ENCODE measurements around the gene RPA1.
"Not testable (repeated sequence)": the region's sequence is repeated elsewhere in the genome, so short reads cannot be mapped to it uniquely, and the experiment has no call there.

The RPA1 gene

GRCh38 chr17:1800712-1801111, 29.1 kb upstream of the RPA1 start:
- Histone ChIP-seq H3K9me3 (ENCODE audit: control insufficient read depth, insufficient read depth, low read length) (no peaks in the 10 kb centered on the region), H3K4me1 (ENCODE audit: insufficient read depth, low read length) (no peaks in the 10 kb centered on the region), H3K9ac (ENCODE audit: low read depth, low read length) (no peak overlapping the region), H3K36me3 (ENCODE audit: insufficient read depth, low read length) (peaks cover 6% of the 10 kb centered on the region; the same call in 1 of the 2 replicates)

- no peak overlapping the region for H3K9ac ChIP-seq (ENCODE audit: low read depth, low read length)
- H3K9me3 ChIP-seq (ENCODE audit: control insufficient read depth, insufficient read depth, low read length): no peaks in the 10 kb centered on the region
- peaks cover 6% of the 10 kb centered on the region; the same call in 1 of the 2 replicates for H3K36me3 ChIP-seq (ENCODE audit: insufficient read depth, low read length)
- no peaks in the 10 kb centered on the region for H3K4me1 ChIP-seq (ENCODE audit: insufficient read depth, low read length)
Measured at GRCh38 chr17:1802429-1802828, 27.4 kb upstream of the RPA1 start.

- Histone ChIP-seq H3K9me3 (ENCODE audit: control insufficient read depth, insufficient read depth, low read length) (no peaks in the 10 kb centered on the region), H3K4me1 (ENCODE audit: insufficient read depth, low read length) (no peaks in the 10 kb centered on the region), H3K9ac (ENCODE audit: low read depth, low read length) (no peak overlapping the region), H3K36me3 (ENCODE audit: insufficient read depth, low read length) (peaks cover 6% of the 10 kb centered on the region; the same call in 1 of the 2 replicates)
Measured at GRCh38 chr17:1803280-1803679, 26.5 kb upstream of the RPA1 start.

GRCh38 chr17:1807890-1808289, 21.9 kb upstream of the RPA1 start:
- Histone ChIP-seq H3K9ac (ENCODE audit: low read depth, low read length) (no peak overlapping the region), H3K4me1 (ENCODE audit: insufficient read depth, low read length) (no peaks in the 10 kb centered on the region), H3K9me3 (ENCODE audit: control insufficient read depth, insufficient read depth, low read length) (no peaks in the 10 kb centered on the region), H3K36me3 (ENCODE audit: insufficient read depth, low read length) (no peaks in the 10 kb centered on the region; the same call in 1 of the 2 replicates)

GRCh38 chr17:1808644-1809043, 21.2 kb upstream of the RPA1 start:
- no peak overlapping the region for H3K9ac ChIP-seq (ENCODE audit: low read depth, low read length)
- H3K4me1 ChIP-seq (ENCODE audit: insufficient read depth, low read length): no peaks in the 10 kb centered on the region
- no peaks in the 10 kb centered on the region; the same call in 1 of the 2 replicates for H3K36me3 ChIP-seq (ENCODE audit: insufficient read depth, low read length)
- H3K9me3 ChIP-seq (ENCODE audit: control insufficient read depth, insufficient read depth, low read length): no peaks in the 10 kb centered on the region

GRCh38 chr17:1809815-1810214, 20.0 kb upstream of the RPA1 start:
- not testable (repeated sequence) for H3K36me3 ChIP-seq (ENCODE audit: insufficient read depth, low read length)

GRCh38 chr17:1810450-1811103, 19.2 kb upstream of the RPA1 start:
- Histone ChIP-seq H3K4me1 (ENCODE audit: insufficient read depth, low read length) (no peaks in the 10 kb centered on the region), H3K9me3 (ENCODE audit: control insufficient read depth, insufficient read depth, low read length) (no peaks in the 10 kb centered on the region), H3K9ac (ENCODE audit: low read depth, low read length) (no peak overlapping the region), H3K36me3 (ENCODE audit: insufficient read depth, low read length) (no peaks in the 10 kb centered on the region; the same call in 1 of the 2 replicates)

More at GRCh38 chr17:1809815-1810214, 20.0 kb upstream of the RPA1 start:
- H3K4me1 ChIP-seq (ENCODE audit: insufficient read depth, low read length); H3K9ac ChIP-seq (ENCODE audit: low read depth, low read length); H3K9me3 ChIP-seq (ENCODE audit: control insufficient read depth, insufficient read depth, low read length): not testable (repeated sequence)

- Histone ChIP-seq H3K4me1 (ENCODE audit: insufficient read depth, low read length) (no peaks in the 10 kb centered on the region), H3K9me3 (ENCODE audit: control insufficient read depth, insufficient read depth, low read length) (no peaks in the 10 kb centered on the region), H3K9ac (ENCODE audit: low read depth, low read length) (no peak overlapping the region), H3K36me3 (ENCODE audit: insufficient read depth, low read length) (no peaks in the 10 kb centered on the region; the same call in 1 of the 2 replicates)
Measured at GRCh38 chr17:1813088-1813487, 16.7 kb upstream of the RPA1 start.

GRCh38 chr17:1820528-1821252, 9.1 kb upstream of the RPA1 start:
- Histone ChIP-seq H3K9me3 (ENCODE audit: control insufficient read depth, insufficient read depth, low read length) (no peaks in the 10 kb centered on the region), H3K36me3 (ENCODE audit: insufficient read depth, low read length) (no peaks in the 10 kb centered on the region; the same call in 1 of the 2 replicates), H3K9ac (ENCODE audit: low read depth, low read length) (no peak overlapping the region), H3K4me1 (ENCODE audit: insufficient read depth, low read length) (no peaks in the 10 kb centered on the region)

GRCh38 chr17:1829216-1829591, 601 bp upstream of the RPA1 start:
- H3K36me3 ChIP-seq (ENCODE audit: insufficient read depth, low read length): no peaks in the 10 kb centered on the region; the same call in 1 of the 2 replicates
- peak overlapping the region; percentile 74 for H3K9ac ChIP-seq (ENCODE audit: low read depth, low read length)
- no peaks in the 10 kb centered on the region for H3K9me3 ChIP-seq (ENCODE audit: control insufficient read depth, insufficient read depth, low read length)
- H3K4me1 ChIP-seq (ENCODE audit: insufficient read depth, low read length): no peaks in the 10 kb centered on the region

- Histone ChIP-seq H3K9ac (ENCODE audit: low read depth, low read length) (peak overlapping the region; percentile 74), H3K36me3 (ENCODE audit: insufficient read depth, low read length) (no peaks in the 10 kb centered on the region; the same call in 1 of the 2 replicates), H3K9me3 (ENCODE audit: control insufficient read depth, insufficient read depth, low read length) (no peaks in the 10 kb centered on the region), H3K4me1 (ENCODE audit: insufficient read depth, low read length) (no peaks in the 10 kb centered on the region)
Measured at GRCh38 chr17:1830288-1830687, 483 bp downstream of the RPA1 start.

- Histone ChIP-seq H3K4me1 (ENCODE audit: insufficient read depth, low read length) (no peaks in the 10 kb centered on the region), H3K9me3 (ENCODE audit: control insufficient read depth, insufficient read depth, low read length) (no peaks in the 10 kb centered on the region), H3K9ac (ENCODE audit: low read depth, low read length) (no peak overlapping the region), H3K36me3 (ENCODE audit: insufficient read depth, low read length) (no peaks in the 10 kb centered on the region)
Measured at GRCh38 chr17:1834380-1835149, 4.8 kb downstream of the RPA1 start.

- Histone ChIP-seq H3K9me3 (ENCODE audit: control insufficient read depth, insufficient read depth, low read length) (no peaks in the 10 kb centered on the region), H3K4me1 (ENCODE audit: insufficient read depth, low read length) (no peaks in the 10 kb centered on the region), H3K9ac (ENCODE audit: low read depth, low read length) (no peak overlapping the region), H3K36me3 (ENCODE audit: insufficient read depth, low read length) (no peaks in the 10 kb centered on the region; the same call in 1 of the 2 replicates)
Measured at GRCh38 chr17:1839516-1839915, 9.7 kb downstream of the RPA1 start.

GRCh38 chr17:1843947-1844346, 14.1 kb downstream of the RPA1 start:
- H3K36me3 ChIP-seq (ENCODE audit: insufficient read depth, low read length): no peaks in the 10 kb centered on the region; the same call in 1 of the 2 replicates
- H3K9ac ChIP-seq (ENCODE audit: low read depth, low read length): no peak overlapping the region
- H3K4me1 ChIP-seq (ENCODE audit: insufficient read depth, low read length): no peaks in the 10 kb centered on the region
- H3K9me3 ChIP-seq (ENCODE audit: control insufficient read depth, insufficient read depth, low read length): no peaks in the 10 kb centered on the region
